GM21786 (cell line): ENCODE data around the gene MYL3.
"Not testable (repeated sequence)": the region's sequence is repeated elsewhere in the genome, so short reads cannot be mapped to it uniquely, and the experiment has no call there.

Experiments
- ATAC-seq: cut with Tn5 transposase; IDR thresholded peaks from one replicate; pipeline ENCODE4 v1.9.1; 2021; ENCODE audit not compliant: unreplicated experiment

The MYL3 gene

GRCh38 chr3:46863261-46863782, at the start of gene MYL3:
TSS of gene MYL3 (minus strand) at chr3:46863444. CDS start at chr3:46863390, 54 bp downstream.
- ATAC-seq: no peak

- no peak for ATAC-seq
Measured at GRCh38 chr3:46912986-46913385, 49.7 kb upstream of the MYL3 start.

GRCh38 chr3:46910914-46911313, 47.7 kb upstream of the MYL3 start:
- not testable (repeated sequence) for ATAC-seq

- no peak for ATAC-seq
Measured at GRCh38 chr3:46910166-46910760, 47.0 kb upstream of the MYL3 start.

- no peak for ATAC-seq
Measured at GRCh38 chr3:46909535-46910161, 46.4 kb upstream of the MYL3 start.

- ATAC-seq: no peak
Measured at GRCh38 chr3:46908986-46909534, 45.8 kb upstream of the MYL3 start.

- no peak for ATAC-seq
Measured at GRCh38 chr3:46908294-46908985, 45.2 kb upstream of the MYL3 start.

- no peak for ATAC-seq
Measured at GRCh38 chr3:46907960-46908293, 44.7 kb upstream of the MYL3 start.

GRCh38 chr3:46907271-46907670, 44.0 kb upstream of the MYL3 start:
- ATAC-seq: no peak

- no peak for ATAC-seq
Measured at GRCh38 chr3:46906471-46907058, 43.3 kb upstream of the MYL3 start.

- no peak for ATAC-seq
Measured at GRCh38 chr3:46905661-46906451, 42.6 kb upstream of the MYL3 start.

GRCh38 chr3:46905213-46905560, 41.9 kb upstream of the MYL3 start:
- no peak for ATAC-seq

- no peak for ATAC-seq
Measured at GRCh38 chr3:46904303-46905212, 41.3 kb upstream of the MYL3 start.

- ATAC-seq: no peak
Measured at GRCh38 chr3:46903341-46904302, 40.4 kb upstream of the MYL3 start.

GRCh38 chr3:46902188-46902631, 39.0 kb upstream of the MYL3 start:
- ATAC-seq: no peak

- ATAC-seq: no peak
Measured at GRCh38 chr3:46901591-46902187, 38.4 kb upstream of the MYL3 start.

- no peak for ATAC-seq
Measured at GRCh38 chr3:46901061-46901460, 37.8 kb upstream of the MYL3 start.

- no peak for ATAC-seq
Measured at GRCh38 chr3:46900356-46900755, 37.1 kb upstream of the MYL3 start.
